WTC11 (cell line): ENCODE results near the gene DNAI1. TPM values are rescaled to one million over a fixed set of nuclear protein-coding genes. Genes with fewer than 3 reads are reported as not detected.
A peak's percentile ranks its signal among the peaks of the same experiment; 100 is the strongest.

ENCODE experiments used
- ATAC-seq: fragments of 200-7000 bp; cut with Tn5 transposase; 2 replicates; pipeline ENCODE4 v1.10.0; 2021; ENCODE audit warnings: mild to moderate bottlenecking, moderate library complexity
- CTCF ChIA-PET: fragments of 300-600 bp; sonication (Branson Sonifier 250); formaldehyde crosslinking; loops from one replicate; lab custom pipeline; 2021; ENCODE audit warnings: antibody characterized with exemption; lab: Charles Lee
- POLR2A ChIA-PET: fragments of 350-600 bp; sonication (Branson Sonifier 250); formaldehyde crosslinking; loops from one replicate; lab custom pipeline; 2021; ENCODE audit warnings: antibody characterized with exemption; lab: Charles Lee
- DNase-seq: peaks from one replicate; pipeline ENCODE4 v3.0.0; 2021; ENCODE audit warnings: low spot score
- H3K27ac Mint-ChIP-seq: 2 replicates; pipeline ENCODE4 v1.8.0; 2021; ENCODE audit warnings: mixed read lengths
- H3K27me3 Mint-ChIP-seq: 2 replicates; pipeline ENCODE4 v1.8.0; 2021; ENCODE audit warnings: low read depth, mild to moderate bottlenecking, moderate library complexity, mixed read lengths
- H3K36me3 Mint-ChIP-seq: 2 replicates; pipeline ENCODE4 v1.8.0; 2021; ENCODE audit warnings: mixed read lengths
- H3K4me1 Mint-ChIP-seq: 2 replicates; pipeline ENCODE4 v1.8.0; 2022; ENCODE audit warnings: mixed read lengths
- H3K4me3 Mint-ChIP-seq: 2 replicates; pipeline ENCODE4 v1.8.0; 2021; ENCODE audit warnings: mild to moderate bottlenecking, moderate library complexity, mixed read lengths
- H3K9me3 Mint-ChIP-seq: 2 replicates; pipeline ENCODE4 v1.8.0; 2021; ENCODE audit warnings: mixed read lengths
- ATF1 ChIP-seq: sonication (generic); formaldehyde crosslinking; IDR thresholded peaks from 2 replicates; pipeline ENCODE4 v1.8.1; 2023; ENCODE audit warnings: mild to moderate bottlenecking, moderate library complexity, missing genetic modification reagents
- ESRRA ChIP-seq: sonication (generic); formaldehyde crosslinking; IDR thresholded peaks from 2 replicates; pipeline ENCODE4 v1.8.1; 2022; ENCODE audit warnings: mild to moderate bottlenecking, missing genetic modification reagents, borderline replicate concordance
- ETV6 ChIP-seq: sonication (generic); formaldehyde crosslinking; IDR thresholded peaks from 2 replicates; pipeline ENCODE4 v1.8.1; 2022; ENCODE audit warnings: mild to moderate bottlenecking, missing genetic modification reagents
- GABPB1 ChIP-seq: sonication (generic); formaldehyde crosslinking; IDR thresholded peaks from 2 replicates; pipeline ENCODE4 v1.8.1; 2023; ENCODE audit warnings: mild to moderate bottlenecking, missing genetic modification reagents
- GTF2I ChIP-seq: fragments of 250-450 bp; sonication (Bioruptor Pico); conservative IDR thresholded peaks from 2 replicates; pipeline ENCODE4 v1.4.0; 2021; ENCODE audit warnings: mild to moderate bottlenecking
- IRF2 ChIP-seq: sonication (generic); formaldehyde crosslinking; IDR thresholded peaks from 2 replicates; pipeline ENCODE4 v1.8.0; 2022; ENCODE audit warnings: low read depth, missing genetic modification reagents, borderline replicate concordance
- MXD4 ChIP-seq: fragments of 250-450 bp; sonication (Bioruptor Pico); IDR thresholded peaks from 2 replicates; pipeline ENCODE4 v1.8.0; 2021; ENCODE audit warnings: mild to moderate bottlenecking, moderate library complexity, borderline replicate concordance
- NR1H2 ChIP-seq: sonication (generic); formaldehyde crosslinking; IDR thresholded peaks from 2 replicates; pipeline ENCODE4 v1.9.0; 2021; ENCODE audit warnings: mild to moderate bottlenecking, moderate library complexity, missing genetic modification reagents
- NR2C2 ChIP-seq: sonication (generic); formaldehyde crosslinking; IDR thresholded peaks from 2 replicates; pipeline ENCODE4 v1.8.0; 2022; ENCODE audit warnings: mild to moderate bottlenecking, missing genetic modification reagents
- NR3C1 ChIP-seq: sonication (generic); formaldehyde crosslinking; conservative IDR thresholded peaks from 2 replicates; pipeline ENCODE4 v1.8.1; 2023; ENCODE audit warnings: low read depth, mild to moderate bottlenecking, missing genetic modification reagents
- PRRX2 ChIP-seq: fragments of 250-450 bp; sonication (Bioruptor Pico); IDR thresholded peaks from 2 replicates; pipeline ENCODE4 v1.8.0; 2021; ENCODE audit warnings: mild to moderate bottlenecking
- RELA ChIP-seq: sonication (generic); formaldehyde crosslinking; IDR thresholded peaks from 2 replicates; pipeline ENCODE4 v1.8.1; 2022; ENCODE audit warnings: missing genetic modification reagents, mild to moderate bottlenecking, borderline replicate concordance
- TEAD4 ChIP-seq: sonication (generic); formaldehyde crosslinking; IDR thresholded peaks from 2 replicates; pipeline ENCODE4 v1.8.0; 2022; ENCODE audit warnings: mild to moderate bottlenecking, missing genetic modification reagents
- USF2 ChIP-seq: sonication (generic); formaldehyde crosslinking; IDR thresholded peaks from 2 replicates; pipeline ENCODE4 v1.8.1; 2023; ENCODE audit warnings: mild to moderate bottlenecking, missing genetic modification reagents, moderate library complexity
- ZNF396 ChIP-seq: fragments of 250-450 bp; sonication (Bioruptor Pico); IDR thresholded peaks from 2 replicates; pipeline ENCODE4 v1.8.0; 2021; ENCODE audit warnings: mild to moderate bottlenecking, moderate library complexity, borderline replicate concordance
- total RNA-seq: library from RNA; stranded (reverse); gene quantifications from 3 replicates; pipeline ENCODE4 v1.2.3, GENCODE V29; 2021
- TF ChIP-seq, protein P1 (sequence below): sonication (generic); formaldehyde crosslinking; IDR thresholded peaks from 2 replicates; pipeline ENCODE4 v1.8.1; 2023; ENCODE audit warnings: mild to moderate bottlenecking, missing genetic modification reagents, borderline replicate concordance
- TF ChIP-seq, protein P2 (sequence below): sonication (generic); formaldehyde crosslinking; IDR thresholded peaks from 2 replicates; pipeline ENCODE4 v1.8.0; 2022; ENCODE audit warnings: mild to moderate bottlenecking, missing genetic modification reagents
- TF ChIP-seq, protein P3 (sequence below): sonication (generic); formaldehyde crosslinking; IDR thresholded peaks from 2 replicates; pipeline ENCODE4 v1.8.1; 2023; ENCODE audit warnings: mild to moderate bottlenecking, missing genetic modification reagents
- TF ChIP-seq, protein P4 (sequence below): sonication (generic); formaldehyde crosslinking; IDR thresholded peaks from 2 replicates; pipeline ENCODE4 v1.8.0; 2022; ENCODE audit warnings: mild to moderate bottlenecking, missing genetic modification reagents

The DNAI1 gene
- total RNA-seq, 1 experiment from 2014 or later: 2.1 TPM

GRCh38 chr9:34458959-34459340, 345 bp downstream of the DNAI1 start:
- DNase-seq (no peak), ATAC-seq (no peak)
- TF ChIP-seq, protein P1, sequence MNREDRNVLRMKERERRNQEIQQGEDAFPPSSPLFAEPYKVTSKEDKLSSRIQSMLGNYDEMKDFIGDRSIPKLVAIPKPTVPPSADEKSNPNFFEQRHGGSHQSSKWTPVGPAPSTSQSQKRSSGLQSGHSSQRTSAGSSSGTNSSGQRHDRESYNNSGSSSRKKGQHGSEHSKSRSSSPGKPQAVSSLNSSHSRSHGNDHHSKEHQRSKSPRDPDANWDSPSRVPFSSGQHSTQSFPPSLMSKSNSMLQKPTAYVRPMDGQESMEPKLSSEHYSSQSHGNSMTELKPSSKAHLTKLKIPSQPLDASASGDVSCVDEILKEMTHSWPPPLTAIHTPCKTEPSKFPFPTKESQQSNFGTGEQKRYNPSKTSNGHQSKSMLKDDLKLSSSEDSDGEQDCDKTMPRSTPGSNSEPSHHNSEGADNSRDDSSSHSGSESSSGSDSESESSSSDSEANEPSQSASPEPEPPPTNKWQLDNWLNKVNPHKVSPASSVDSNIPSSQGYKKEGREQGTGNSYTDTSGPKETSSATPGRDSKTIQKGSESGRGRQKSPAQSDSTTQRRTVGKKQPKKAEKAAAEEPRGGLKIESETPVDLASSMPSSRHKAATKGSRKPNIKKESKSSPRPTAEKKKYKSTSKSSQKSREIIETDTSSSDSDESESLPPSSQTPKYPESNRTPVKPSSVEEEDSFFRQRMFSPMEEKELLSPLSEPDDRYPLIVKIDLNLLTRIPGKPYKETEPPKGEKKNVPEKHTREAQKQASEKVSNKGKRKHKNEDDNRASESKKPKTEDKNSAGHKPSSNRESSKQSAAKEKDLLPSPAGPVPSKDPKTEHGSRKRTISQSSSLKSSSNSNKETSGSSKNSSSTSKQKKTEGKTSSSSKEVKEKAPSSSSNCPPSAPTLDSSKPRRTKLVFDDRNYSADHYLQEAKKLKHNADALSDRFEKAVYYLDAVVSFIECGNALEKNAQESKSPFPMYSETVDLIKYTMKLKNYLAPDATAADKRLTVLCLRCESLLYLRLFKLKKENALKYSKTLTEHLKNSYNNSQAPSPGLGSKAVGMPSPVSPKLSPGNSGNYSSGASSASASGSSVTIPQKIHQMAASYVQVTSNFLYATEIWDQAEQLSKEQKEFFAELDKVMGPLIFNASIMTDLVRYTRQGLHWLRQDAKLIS (CRISPR knock-in tag): no peak
- TF ChIP-seq TEAD4 (CRISPR knock-in tag): no peak
- no peaks in the 10 kb centered on the region for H3K36me3 Mint-ChIP-seq
- H3K4me1 Mint-ChIP-seq: peaks cover 18% of the 10 kb centered on the region
- H3K27me3 Mint-ChIP-seq: peaks cover 32% of the 10 kb centered on the region
- POLR2A ChIA-PET: interaction anchor here (1.0 to 1.1 kb wide), 2 partner anchors 55 to 161 kb away, joined by 3 to 4 read pairs; partner anchors contain the start of gene DCTN3
- H3K27ac Mint-ChIP-seq: peak overlapping the region; percentile 70
- peak overlapping the region; percentile 86 for H3K4me3 Mint-ChIP-seq
- CTCF ChIA-PET: interaction anchor here (0.7 to 5.6 kb wide), 8 partner anchors 18 to 144 kb away, joined by 3 to 34 read pairs (median 4); partner anchors contain the start of gene MYORG
- no peaks in the 10 kb centered on the region for H3K9me3 Mint-ChIP-seq

- H3K4me3 Mint-ChIP-seq: peak overlapping the region; percentile 86
- no peaks in the 10 kb centered on the region for H3K36me3 Mint-ChIP-seq
- H3K4me1 Mint-ChIP-seq: peaks cover 18% of the 10 kb centered on the region
- DNase-seq (no peak), ATAC-seq (no peak)
- H3K9me3 Mint-ChIP-seq: no peaks in the 10 kb centered on the region
- TF ChIP-seq, protein P2, sequence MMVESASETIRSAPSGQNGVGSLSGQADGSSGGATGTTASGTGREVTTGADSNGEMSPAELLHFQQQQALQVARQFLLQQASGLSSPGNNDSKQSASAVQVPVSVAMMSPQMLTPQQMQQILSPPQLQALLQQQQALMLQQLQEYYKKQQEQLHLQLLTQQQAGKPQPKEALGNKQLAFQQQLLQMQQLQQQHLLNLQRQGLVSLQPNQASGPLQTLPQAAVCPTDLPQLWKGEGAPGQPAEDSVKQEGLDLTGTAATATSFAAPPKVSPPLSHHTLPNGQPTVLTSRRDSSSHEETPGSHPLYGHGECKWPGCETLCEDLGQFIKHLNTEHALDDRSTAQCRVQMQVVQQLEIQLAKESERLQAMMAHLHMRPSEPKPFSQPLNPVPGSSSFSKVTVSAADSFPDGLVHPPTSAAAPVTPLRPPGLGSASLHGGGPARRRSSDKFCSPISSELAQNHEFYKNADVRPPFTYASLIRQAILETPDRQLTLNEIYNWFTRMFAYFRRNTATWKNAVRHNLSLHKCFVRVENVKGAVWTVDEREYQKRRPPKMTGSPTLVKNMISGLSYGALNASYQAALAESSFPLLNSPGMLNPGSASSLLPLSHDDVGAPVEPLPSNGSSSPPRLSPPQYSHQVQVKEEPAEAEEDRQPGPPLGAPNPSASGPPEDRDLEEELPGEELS (CRISPR knock-in tag): no peak
- ChIA-PET POLR2A (no interaction called here), CTCF (interaction anchor here (0.6 to 0.7 kb wide), 2 partner anchors 19 to 55 kb away, joined by 3 read pairs; no protein-coding TSS in a partner anchor)
- peaks cover 32% of the 10 kb centered on the region for H3K27me3 Mint-ChIP-seq
- peak overlapping the region; percentile 70 for H3K27ac Mint-ChIP-seq
Measured at GRCh38 chr9:34459356-34459755, 751 bp downstream of the DNAI1 start.

- no peaks in the 10 kb centered on the region for H3K36me3 Mint-ChIP-seq
- peaks cover 18% of the 10 kb centered on the region for H3K4me1 Mint-ChIP-seq
- H3K27me3 Mint-ChIP-seq: peaks cover 32% of the 10 kb centered on the region
- TF ChIP-seq USF2 (CRISPR knock-in tag) (no peak), ATF1 (CRISPR knock-in tag) (no peak), NR1H2 (CRISPR knock-in tag) (no peak), PRRX2 (CRISPR knock-in tag) (no peak), ETV6 (CRISPR knock-in tag) (no peak), ESRRA (CRISPR knock-in tag) (no peak), NR2C2 (CRISPR knock-in tag) (no peak), GABPB1 (CRISPR knock-in tag) (no peak), ZNF396 (no peak), MXD4 (CRISPR knock-in tag) (no peak), IRF2 (CRISPR knock-in tag) (no peak), NR3C1 (no peak), RELA (CRISPR knock-in tag) (no peak), GTF2I (CRISPR knock-in tag) (no peak)
- TF ChIP-seq, protein P3, sequence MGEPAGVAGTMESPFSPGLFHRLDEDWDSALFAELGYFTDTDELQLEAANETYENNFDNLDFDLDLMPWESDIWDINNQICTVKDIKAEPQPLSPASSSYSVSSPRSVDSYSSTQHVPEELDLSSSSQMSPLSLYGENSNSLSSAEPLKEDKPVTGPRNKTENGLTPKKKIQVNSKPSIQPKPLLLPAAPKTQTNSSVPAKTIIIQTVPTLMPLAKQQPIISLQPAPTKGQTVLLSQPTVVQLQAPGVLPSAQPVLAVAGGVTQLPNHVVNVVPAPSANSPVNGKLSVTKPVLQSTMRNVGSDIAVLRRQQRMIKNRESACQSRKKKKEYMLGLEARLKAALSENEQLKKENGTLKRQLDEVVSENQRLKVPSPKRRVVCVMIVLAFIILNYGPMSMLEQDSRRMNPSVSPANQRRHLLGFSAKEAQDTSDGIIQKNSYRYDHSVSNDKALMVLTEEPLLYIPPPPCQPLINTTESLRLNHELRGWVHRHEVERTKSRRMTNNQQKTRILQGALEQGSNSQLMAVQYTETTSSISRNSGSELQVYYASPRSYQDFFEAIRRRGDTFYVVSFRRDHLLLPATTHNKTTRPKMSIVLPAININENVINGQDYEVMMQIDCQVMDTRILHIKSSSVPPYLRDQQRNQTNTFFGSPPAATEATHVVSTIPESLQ (CRISPR knock-in tag): no peak
- TF ChIP-seq, protein P4, sequence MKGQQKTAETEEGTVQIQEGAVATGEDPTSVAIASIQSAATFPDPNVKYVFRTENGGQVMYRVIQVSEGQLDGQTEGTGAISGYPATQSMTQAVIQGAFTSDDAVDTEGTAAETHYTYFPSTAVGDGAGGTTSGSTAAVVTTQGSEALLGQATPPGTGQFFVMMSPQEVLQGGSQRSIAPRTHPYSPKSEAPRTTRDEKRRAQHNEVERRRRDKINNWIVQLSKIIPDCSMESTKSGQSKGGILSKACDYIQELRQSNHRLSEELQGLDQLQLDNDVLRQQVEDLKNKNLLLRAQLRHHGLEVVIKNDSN (CRISPR knock-in tag): no peak
- no peak overlapping the region for H3K27ac Mint-ChIP-seq
- CTCF ChIA-PET: interaction anchor here (0.6 to 0.8 kb wide), 3 partner anchors 19 to 132 kb away, joined by 3 read pairs; no protein-coding TSS in a partner anchor
- ATAC-seq (no peak), DNase-seq (no peak)
- H3K4me3 Mint-ChIP-seq: no peak overlapping the region
- no peaks in the 10 kb centered on the region for H3K9me3 Mint-ChIP-seq
- POLR2A ChIA-PET: no interaction called here
Measured at GRCh38 chr9:34459941-34460340, 1.3 kb downstream of the DNAI1 start.
